Measurements from ENCODE around the gene DDX54.
"Not testable (repeated sequence)": the region's sequence is repeated elsewhere in the genome, so short reads cannot be mapped to it uniquely, and the experiment has no call there.

DDX54 gene

GRCh38 chr12:113137861-113138783, 47.2 kb downstream of the DDX54 start:
- no peak for DNase-seq

GRCh38 chr12:113136990-113137511, 48.2 kb downstream of the DDX54 start:
- DNase-seq, result no peak

GRCh38 chr12:113136128-113136989, 48.9 kb downstream of the DDX54 start:
- DNase-seq, result peak; percentile 77

- peak; percentile 91 for DNase-seq
Observed at GRCh38 chr12:113135178-113136127, 49.8 kb downstream of the DDX54 start, which contains the start of gene RASAL1. TSS of gene RASAL1 (minus strand) at chr12:113135761. CDS start at chr12:113135462, 299 bp downstream.

- no peak for DNase-seq
Observed at GRCh38 chr12:113134521-113134951, 50.7 kb downstream of the DDX54 start.

GRCh38 chr12:113134071-113134470, 51.2 kb downstream of the DDX54 start:
- DNase-seq, result no peak

GRCh38 chr12:113133666-113134065, 51.6 kb downstream of the DDX54 start:
- no peak for DNase-seq

- no peak for DNase-seq
Observed at GRCh38 chr12:113133036-113133435, 52.2 kb downstream of the DDX54 start.

GRCh38 chr12:113131556-113131955, 53.7 kb downstream of the DDX54 start:
- DNase-seq, result no peak

GRCh38 chr12:113130457-113131135, 54.7 kb downstream of the DDX54 start:
- DNase-seq, result no peak

- DNase-seq, result no peak
Observed at GRCh38 chr12:113129664-113130456, 55.4 kb downstream of the DDX54 start.

- DNase-seq, result no peak
Observed at GRCh38 chr12:113128802-113129663, 56.2 kb downstream of the DDX54 start.

- DNase-seq, result no peak
Observed at GRCh38 chr12:113127791-113128199, 57.5 kb downstream of the DDX54 start.

- no peak for DNase-seq
Observed at GRCh38 chr12:113120670-113121370, 64.5 kb downstream of the DDX54 start.

GRCh38 chr12:113119980-113120669, 65.2 kb downstream of the DDX54 start:
- no peak for DNase-seq

- DNase-seq, result no peak
Observed at GRCh38 chr12:113118142-113118541, 67.1 kb downstream of the DDX54 start.

GRCh38 chr12:113117684-113118083, 67.6 kb downstream of the DDX54 start:
- DNase-seq, result not testable (repeated sequence)

GRCh38 chr12:113116875-113117274, 68.4 kb downstream of the DDX54 start:
- no peak for DNase-seq

Data from stimulated activated CD4-positive, alpha-beta T cell treated with anti-CD3 and anti-CD28 coated beads, Interleukin-15, amount 100 ng/mL, for 24 hours (primary cell).